GM23248 (cell line): ENCODE data around the gene FNDC8.

Experiments used
- EZH2 ChIP-seq: fragments of 200-600 bp; sonication (generic); IDR thresholded peaks from 2 replicates; pipeline ENCODE4 v1.6.1; 2018; ENCODE audit warnings: antibody characterized with exemption, mild to moderate bottlenecking; ENCODE audit not compliant: insufficient read depth, poor library complexity, severe bottlenecking
- EZH2phosphoT487 ChIP-seq: fragments of 200-600 bp; sonication (generic); IDR thresholded peaks from 2 replicates; pipeline ENCODE4 v1.6.1; 2018; ENCODE audit warnings: antibody characterized with exemption, moderate library complexity, mild to moderate bottlenecking, low read depth; ENCODE audit not compliant: insufficient read depth

GRCh38 chr17:35117984-35118383, 3.4 kb upstream of the FNDC8 start:
- no peak for TF ChIP-seq EZH2
- no peak for TF ChIP-seq EZH2phosphoT487
